Muscle layer of duodenum (tissue), 2 donors: ENCODE results near the gene SYCP2.
"Not testable (repeated sequence)": the region's sequence is repeated elsewhere in the genome, so short reads cannot be mapped to it uniquely, and the experiment has no call there.

ENCODE experiments used
- H3K27ac ChIP-seq: one replicate; pipeline ENCODE4 v1.7.0; 2013; ENCODE audit warnings: mild to moderate bottlenecking, low read length
- H3K27me3 ChIP-seq: one replicate; pipeline ENCODE4 v1.7.0; 2013; ENCODE audit warnings: low read depth, mild to moderate bottlenecking, control low read depth, low read length
- H3K36me3 ChIP-seq, 2 donors: one replicate each; pipeline ENCODE4 v1.7.0; 2013; ENCODE audit warnings: low read length in 2 of 2, control low read depth in 1 of 2, mild to moderate bottlenecking in 1 of 2; ENCODE audit not compliant: insufficient read depth in 2 of 2, control insufficient read depth in 1 of 2
- H3K4me1 ChIP-seq, 2 donors: one replicate each; pipeline ENCODE4 v1.7.0; 2013; ENCODE audit warnings: low read length in 2 of 2, mild to moderate bottlenecking in 2 of 2, control low read depth in 1 of 2, moderate library complexity in 1 of 2; ENCODE audit not compliant: insufficient read depth in 2 of 2, control insufficient read depth in 1 of 2
- H3K4me3 ChIP-seq, 2 donors: one replicate each; pipeline ENCODE4 v1.7.0; 2013; ENCODE audit warnings: low read length in 2 of 2, low read depth in 1 of 2, mild to moderate bottlenecking in 1 of 2
- H3K9me3 ChIP-seq, 2 donors: one replicate each; pipeline ENCODE4 v1.7.0; 2013; ENCODE audit warnings: low read length in 2 of 2, control low read depth in 1 of 2, mild to moderate bottlenecking in 1 of 2; ENCODE audit not compliant: control insufficient read depth in 1 of 2
- donor health status: healthy.

Gene SYCP2

GRCh38 chr20:59895908-59896307, 37.5 kb downstream of the SYCP2 start:
- H3K4me3 ChIP-seq = no peak overlapping the region
- H3K27me3 ChIP-seq = no peaks in the 10 kb centered on the region
- no peaks in the 10 kb centered on the region for H3K36me3 ChIP-seq
- H3K4me1 ChIP-seq = no peaks in the 10 kb centered on the region
- no peak overlapping the region for H3K27ac ChIP-seq
- no peaks in the 10 kb centered on the region for H3K9me3 ChIP-seq

GRCh38 chr20:59891581-59891980, 41.9 kb downstream of the SYCP2 start:
- Histone ChIP-seq H3K27ac (no peak overlapping the region), H3K27me3 (no peaks in the 10 kb centered on the region), H3K4me3 (no peak overlapping the region), H3K36me3 (no peaks in the 10 kb centered on the region), H3K4me1 (no peaks in the 10 kb centered on the region), H3K9me3 (no peaks in the 10 kb centered on the region)

- H3K27ac ChIP-seq, H3K4me1 ChIP-seq: not testable (repeated sequence)
Measured at GRCh38 chr20:59890035-59890434, 43.4 kb downstream of the SYCP2 start.

GRCh38 chr20:59888050-59888449, 45.4 kb downstream of the SYCP2 start:
- H3K27me3 ChIP-seq = no peaks in the 10 kb centered on the region
- H3K27ac ChIP-seq = no peak overlapping the region
- no peak overlapping the region for H3K4me3 ChIP-seq
- no peaks in the 10 kb centered on the region for H3K4me1 ChIP-seq
- no peaks in the 10 kb centered on the region for H3K9me3 ChIP-seq
- H3K36me3 ChIP-seq = no peaks in the 10 kb centered on the region

More at GRCh38 chr20:59890035-59890434, 43.4 kb downstream of the SYCP2 start:
- H3K4me3 ChIP-seq, H3K27me3 ChIP-seq, H3K9me3 ChIP-seq, H3K36me3 ChIP-seq: not testable (repeated sequence)

- no peaks in the 10 kb centered on the region for H3K9me3 ChIP-seq
- H3K27me3 ChIP-seq = no peaks in the 10 kb centered on the region
- no peak overlapping the region for H3K4me3 ChIP-seq
- H3K4me1 ChIP-seq = no peaks in the 10 kb centered on the region
- H3K27ac ChIP-seq = no peak overlapping the region
- H3K36me3 ChIP-seq = no peaks in the 10 kb centered on the region
Measured at GRCh38 chr20:59884494-59884893, 48.9 kb downstream of the SYCP2 start.

GRCh38 chr20:59880198-59880597, 53.2 kb downstream of the SYCP2 start:
- Histone ChIP-seq H3K27me3 (no peaks in the 10 kb centered on the region), H3K27ac (no peak overlapping the region), H3K9me3 (no peaks in the 10 kb centered on the region), H3K36me3 (no peaks in the 10 kb centered on the region), H3K4me1 (no peaks in the 10 kb centered on the region), H3K4me3 (no peak overlapping the region)

- Histone ChIP-seq H3K4me3 (no peak overlapping the region), H3K4me1 (no peaks in the 10 kb centered on the region), H3K27me3 (no peaks in the 10 kb centered on the region), H3K36me3 (no peaks in the 10 kb centered on the region), H3K27ac (no peak overlapping the region), H3K9me3 (no peaks in the 10 kb centered on the region)
Measured at GRCh38 chr20:59873409-59873808, 60.0 kb downstream of the SYCP2 start.

GRCh38 chr20:59871096-59871495, 62.3 kb downstream of the SYCP2 start:
- no peak overlapping the region for H3K27ac ChIP-seq
- no peaks in the 10 kb centered on the region for H3K9me3 ChIP-seq
- no peak overlapping the region for H3K4me3 ChIP-seq
- no peaks in the 10 kb centered on the region for H3K27me3 ChIP-seq
- H3K36me3 ChIP-seq = no peaks in the 10 kb centered on the region
- no peaks in the 10 kb centered on the region for H3K4me1 ChIP-seq

- H3K9me3 ChIP-seq = no peaks in the 10 kb centered on the region
- no peak overlapping the region for H3K4me3 ChIP-seq
- no peaks in the 10 kb centered on the region for H3K4me1 ChIP-seq
- no peaks in the 10 kb centered on the region for H3K36me3 ChIP-seq
- H3K27ac ChIP-seq = no peak overlapping the region
- no peaks in the 10 kb centered on the region for H3K27me3 ChIP-seq
Measured at GRCh38 chr20:59866338-59866737, 67.1 kb downstream of the SYCP2 start.

GRCh38 chr20:59864726-59865125, 68.7 kb downstream of the SYCP2 start:
- Histone ChIP-seq H3K4me1 (no peaks in the 10 kb centered on the region), H3K36me3 (no peaks in the 10 kb centered on the region), H3K27ac (no peak overlapping the region), H3K4me3 (no peak overlapping the region), H3K27me3 (no peaks in the 10 kb centered on the region), H3K9me3 (no peaks in the 10 kb centered on the region)

GRCh38 chr20:59863058-59863457, 70.4 kb downstream of the SYCP2 start:
- Histone ChIP-seq H3K4me3 (no peak overlapping the region), H3K27me3 (no peaks in the 10 kb centered on the region), H3K4me1 (no peaks in the 10 kb centered on the region), H3K27ac (no peak overlapping the region), H3K36me3 (no peaks in the 10 kb centered on the region), H3K9me3 (no peaks in the 10 kb centered on the region)

- H3K27ac ChIP-seq = no peak overlapping the region
- H3K27me3 ChIP-seq = no peaks in the 10 kb centered on the region
- H3K4me3 ChIP-seq = no peak overlapping the region
- no peaks in the 10 kb centered on the region for H3K4me1 ChIP-seq
- peaks cover 0 to 6% of the 10 kb centered on the region in 2 donors for H3K9me3 ChIP-seq
- H3K36me3 ChIP-seq = peaks cover 0 to 6% of the 10 kb centered on the region in 2 donors
Measured at GRCh38 chr20:59861401-59861800, 72.0 kb downstream of the SYCP2 start.
